Tibial artery (tissue), 4 donors: ENCODE results near the gene SBF1.

Experiments used
- DNase-seq, 2 donors: peaks; one replicate each; pipeline ENCODE4 v3.0.0-alpha.2; 2019
- H3K27ac ChIP-seq, 2 donors: fragments of 200-600 bp; sonication (generic) in 1 of 2; 1 replicate in 1 of 2; 2 replicates in 1 of 2; pipeline ENCODE4 v1.5.1; 2018 to 2019; ENCODE audit warnings: mild to moderate bottlenecking in 1 of 2
- H3K27me3 ChIP-seq, 2 donors: fragments of 200-600 bp; sonication (generic) in 1 of 2; one replicate each; pipeline versions ENCODE4 v1.5.1 to v1.6.0; 2016 to 2019
- H3K36me3 ChIP-seq, 3 donors: fragments of 200-600 bp; sonication (generic) in 2 of 3; one replicate each; pipeline ENCODE4 v1.5.1; 2016 to 2019; ENCODE audit warnings: mild to moderate bottlenecking in 2 of 3
- H3K4me1 ChIP-seq, 4 donors: fragments of 200-600 bp; sonication (generic) in 2 of 4; 1 replicate in 3 of 4; 2 replicates in 1 of 4; pipeline ENCODE4 v1.5.1; 2016 to 2019
- H3K4me3 ChIP-seq, 2 donors: fragments of 200-600 bp; sonication (generic) in 1 of 2; 1 replicate in 1 of 2; 2 replicates in 1 of 2; pipeline ENCODE4 v1.5.1; 2018 to 2019; ENCODE audit warnings: mild to moderate bottlenecking in 2 of 2
- H3K9me3 ChIP-seq, 3 donors: fragments of 200-600 bp; sonication (generic) in 1 of 3; one replicate each; pipeline ENCODE4 v1.5.1; 2016 to 2019
- CTCF ChIP-seq, 2 experiments: fragments of 200-600 bp in 1 of 2; fragments of 450-650 bp in 1 of 2; IDR thresholded peaks; one replicate each; pipeline ENCODE4 v1.5.1; 2017 to 2019; ENCODE audit warnings: antibody characterized with exemption in 2 of 2, mild to moderate bottlenecking in 1 of 2, moderate library complexity in 1 of 2
- intact Hi-C: fragments of 100-400 bp; cut with DNase I; formaldehyde crosslinking; loops from one replicate; pipeline ENCODE4 v1.15.0; 2023; ENCODE audit warnings: low total_unique reads

SBF1 gene

GRCh38 chr22:50504369-50505211, 29.8 kb upstream of the SBF1 start:
- Histone ChIP-seq H3K4me1 (peaks cover 0 to 34% (median 19%) of the 10 kb centered on the region in 4 donors), H3K36me3 (peaks cover 32 to 40% (median 34%) of the 10 kb centered on the region in 3 donors), H3K9me3 (no peaks in the 10 kb centered on the region), H3K27ac (no peak overlapping the region), H3K27me3 (no peaks in the 10 kb centered on the region), H3K4me3 (no peak overlapping the region)
- DNase-seq: no peak
- TF ChIP-seq CTCF (IDR thresholded peaks at IDR 0.05): no peak
- intact Hi-C loops: loop anchor here (10.0 kb wide), 1 partner anchor 260 kb away; the partner anchor contains the start of gene TUBGCP6

GRCh38 chr22:50503475-50504145, 28.8 kb upstream of the SBF1 start:
- Histone ChIP-seq H3K9me3 (no peaks in the 10 kb centered on the region), H3K27ac (no peak overlapping the region), H3K27me3 (no peaks in the 10 kb centered on the region), H3K36me3 (peaks cover 32 to 40% (median 34%) of the 10 kb centered on the region in 3 donors), H3K4me3 (no peak overlapping the region), H3K4me1 (peaks cover 0 to 24% (median 16%) of the 10 kb centered on the region in 4 donors)
- intact Hi-C loops: loop anchor here (10.0 kb wide), 1 partner anchor 259 kb away; the partner anchor contains the start of gene TUBGCP6
- TF ChIP-seq CTCF (IDR thresholded peaks at IDR 0.05): no peak
- no peak for DNase-seq

GRCh38 chr22:50502628-50503474, 28.0 kb upstream of the SBF1 start:
- TF ChIP-seq CTCF (IDR thresholded peaks at IDR 0.05): no peak
- Histone ChIP-seq H3K9me3 (no peaks in the 10 kb centered on the region), H3K4me3 (no peak overlapping the region), H3K36me3 (peaks cover 32 to 40% (median 34%) of the 10 kb centered on the region in 3 donors), H3K27me3 (no peaks in the 10 kb centered on the region), H3K27ac (no peak overlapping the region), H3K4me1 (peaks cover 0 to 22% (median 14%) of the 10 kb centered on the region in 4 donors)
- intact Hi-C loops: loop anchor here (10.0 kb wide), 1 partner anchor 258 kb away; the partner anchor contains the start of gene TUBGCP6
- DNase-seq: no peak

- no peak overlapping the region for H3K27ac ChIP-seq
- H3K4me3 ChIP-seq: no peak overlapping the region
- peaks cover 0 to 21% (median 14%) of the 10 kb centered on the region in 4 donors for H3K4me1 ChIP-seq
- intact Hi-C loops: loop anchor here (10.0 kb wide), 1 partner anchor 257 kb away; the partner anchor contains the start of gene TUBGCP6
- peaks cover 32 to 40% (median 34%) of the 10 kb centered on the region in 3 donors for H3K36me3 ChIP-seq
- no peak for TF ChIP-seq CTCF (IDR thresholded peaks at IDR 0.05)
- no peaks in the 10 kb centered on the region for H3K27me3 ChIP-seq
- no peak for DNase-seq
- no peaks in the 10 kb centered on the region for H3K9me3 ChIP-seq
Measured at GRCh38 chr22:50502096-50502495, 27.3 kb upstream of the SBF1 start.

- Histone ChIP-seq H3K27ac (no peak overlapping the region), H3K27me3 (no peaks in the 10 kb centered on the region), H3K36me3 (peaks cover 26 to 33% (median 29%) of the 10 kb centered on the region in 3 donors), H3K4me1 (peaks cover 0 to 5% (median under 1%) of the 10 kb centered on the region in 4 donors), H3K4me3 (no peak overlapping the region), H3K9me3 (no peaks in the 10 kb centered on the region)
- no peak for TF ChIP-seq CTCF (IDR thresholded peaks at IDR 0.05)
- no peak for DNase-seq
- intact Hi-C loops: loop anchor here (10.0 kb wide), 1 partner anchor 256 kb away; the partner anchor contains the start of gene TUBGCP6
Measured at GRCh38 chr22:50500452-50500851, 25.6 kb upstream of the SBF1 start.
